Hippocampal formation (tissue), 2 donors: ENCODE results near the gene APC.
A peak's percentile ranks its signal among the peaks of the same experiment; 100 is the strongest.
"Not testable (repeated sequence)": the region's sequence is repeated elsewhere in the genome, so short reads cannot be mapped to it uniquely, and the experiment has no call there.

Experiments used
- DNase-seq, 2 donors: peaks; one replicate each; lab custom pipeline; 2025; lab: John Stamatoyannopoulos, UW

The APC gene

DNA sequence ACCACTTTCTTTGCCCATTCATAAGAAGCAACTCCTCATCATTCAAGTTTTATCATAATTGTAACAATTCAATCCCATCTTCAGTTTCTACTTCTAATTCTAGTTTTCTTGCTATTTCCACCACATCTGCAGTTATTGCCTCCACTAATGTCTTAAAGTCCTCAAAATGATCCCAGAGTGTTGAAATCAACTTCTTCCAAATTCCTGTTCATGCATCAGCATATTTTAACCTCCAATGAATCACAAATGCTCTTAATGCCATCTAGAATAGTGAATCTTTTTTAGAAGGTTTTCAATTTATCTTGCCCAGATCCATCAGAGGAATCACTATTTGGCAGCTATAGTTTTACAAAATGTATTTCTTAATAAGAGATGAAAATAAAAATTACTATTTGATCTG lies 120.2 kb downstream of the APC start:
- no peak for DNase-seq

DNA sequence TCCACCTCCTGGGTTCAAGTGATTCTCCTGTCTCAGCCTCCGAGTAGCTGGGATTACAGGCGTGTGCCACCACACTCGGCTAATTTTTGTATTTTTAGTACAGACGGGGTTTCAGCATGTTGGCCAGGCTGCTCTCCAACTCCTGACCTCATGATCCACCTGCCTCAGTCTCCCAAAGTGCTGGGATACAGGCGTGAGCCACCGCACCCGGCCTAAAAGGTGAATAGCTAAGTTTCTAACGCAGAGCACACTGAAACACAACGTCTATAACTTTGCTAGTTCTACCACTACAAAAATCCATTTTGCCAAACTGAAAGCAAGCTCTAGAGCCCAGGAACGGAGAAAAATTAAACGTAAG lies 122.9 kb downstream of the APC start:
- not testable (repeated sequence) for DNase-seq

DNA sequence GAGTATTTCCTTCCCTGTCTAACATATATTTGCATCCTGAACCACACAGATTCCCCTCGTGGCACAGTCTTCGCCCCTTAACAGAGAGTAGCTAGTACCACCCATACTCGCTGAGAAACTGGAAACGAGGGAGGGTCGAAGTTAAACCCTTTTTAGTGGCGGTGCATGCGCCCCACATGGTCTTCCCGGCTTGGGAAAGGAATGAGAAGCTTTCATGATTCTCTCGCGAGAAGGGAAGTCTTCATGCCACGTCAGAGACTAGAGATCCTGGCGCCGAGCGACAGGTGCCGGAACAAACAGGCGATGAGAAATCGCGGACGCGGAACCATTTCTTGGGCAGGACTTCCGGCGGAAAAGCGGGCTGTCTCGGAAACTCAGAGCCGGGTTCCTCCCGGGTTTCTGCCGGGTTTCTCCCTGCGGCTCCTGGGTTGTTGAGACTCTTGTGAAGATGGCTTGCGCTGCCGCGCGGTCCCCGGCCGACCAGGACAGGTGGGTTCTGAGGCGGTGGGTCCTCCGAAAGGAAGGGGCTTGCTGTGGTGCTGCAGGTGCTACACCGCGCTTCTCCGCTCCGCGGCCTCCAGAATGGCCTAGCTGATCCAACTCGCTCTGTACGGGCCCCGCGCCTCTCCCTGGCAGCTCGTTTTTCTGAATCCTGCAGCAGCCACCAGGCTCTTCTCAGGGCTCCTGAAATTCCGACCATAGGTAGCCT lies 123.4 kb downstream of the APC start, which contains the start of gene SRP19:
Gene SRP19, plus strand, starts transcription at position 359 of the 709 bp plus-strand sequence. Its CDS starts 90 bp downstream, at position 449.
- peak; percentile 90 to 98 for DNase-seq

DNA sequence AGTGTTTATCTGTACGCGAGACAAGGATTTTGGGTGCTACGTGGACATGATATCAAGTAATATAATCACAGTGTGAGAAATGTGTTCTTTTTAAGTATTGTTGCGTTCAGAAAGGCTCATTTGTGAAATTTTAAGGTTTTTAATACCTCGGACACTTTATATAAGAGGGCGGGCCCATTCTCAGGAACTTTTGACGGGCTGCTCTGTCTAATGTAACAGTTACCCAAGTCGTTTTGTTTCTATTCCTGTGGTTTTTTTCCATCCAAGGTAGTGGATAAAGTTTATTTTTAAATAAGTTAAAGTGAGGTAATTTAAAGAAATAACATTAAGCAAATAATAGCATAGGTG lies 123.9 kb downstream of the APC start:
- DNase-seq, result no peak

DNA sequence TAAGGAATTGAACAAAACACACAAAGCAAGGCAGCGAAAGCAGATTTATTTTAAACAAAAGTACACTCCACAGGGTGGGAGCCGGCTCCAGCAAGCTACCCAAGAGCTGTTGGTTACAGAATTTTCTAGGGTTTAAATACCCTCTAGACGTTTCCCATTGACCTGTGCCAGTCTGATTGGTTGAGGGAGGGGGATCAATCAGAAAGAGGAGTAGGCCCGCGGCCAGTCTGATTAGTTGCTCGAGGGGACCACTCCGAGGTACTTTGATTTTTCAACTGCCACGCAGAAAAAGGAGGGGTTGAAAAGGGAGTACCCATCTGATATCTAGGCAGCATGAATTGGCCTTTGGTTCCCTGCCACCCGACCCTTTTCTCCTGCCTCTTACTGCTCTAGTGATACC lies 124.4 kb downstream of the APC start:
- no peak for DNase-seq

DNA sequence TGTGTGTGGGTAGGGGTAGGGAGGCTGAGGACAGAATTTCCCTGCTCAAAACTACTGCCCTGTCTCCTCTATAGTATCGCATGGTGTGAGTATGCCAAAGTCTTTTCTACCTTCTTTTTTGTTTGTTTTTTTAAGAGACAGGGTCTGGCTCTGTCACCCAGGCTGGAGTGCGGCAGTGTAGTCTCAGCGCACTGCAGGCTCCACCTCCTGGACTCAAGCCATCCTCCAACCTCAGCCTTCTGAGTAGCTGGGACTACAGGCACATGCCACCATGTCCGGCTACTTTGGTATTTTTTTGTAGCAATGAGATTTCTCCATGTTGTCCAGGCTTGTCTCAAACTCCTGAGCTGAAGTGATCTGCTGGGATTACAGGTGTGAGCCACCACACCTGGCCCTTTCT lies 125.9 kb downstream of the APC start:
- DNase-seq, result peak in 1 of 2 donors; percentile 4

DNA sequence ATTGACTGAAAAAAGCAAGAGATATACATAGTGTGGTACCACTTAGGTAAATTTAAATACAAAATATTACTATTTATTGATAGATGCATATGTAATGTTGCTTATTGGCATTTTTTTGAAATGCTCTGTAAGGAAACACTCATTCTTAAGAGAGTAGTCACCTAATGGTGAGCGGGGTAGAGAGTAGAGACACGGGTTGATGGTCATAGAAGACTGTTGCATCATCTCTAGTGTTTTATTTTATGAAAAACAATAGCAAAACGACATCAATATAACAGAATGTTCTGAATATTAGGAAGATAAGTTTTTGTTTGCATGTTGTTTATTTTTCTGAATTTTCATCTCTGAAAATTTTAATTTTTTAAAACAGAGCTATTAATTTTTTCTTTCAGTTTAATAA lies 127.4 kb downstream of the APC start:
- DNase-seq, result no peak

DNA sequence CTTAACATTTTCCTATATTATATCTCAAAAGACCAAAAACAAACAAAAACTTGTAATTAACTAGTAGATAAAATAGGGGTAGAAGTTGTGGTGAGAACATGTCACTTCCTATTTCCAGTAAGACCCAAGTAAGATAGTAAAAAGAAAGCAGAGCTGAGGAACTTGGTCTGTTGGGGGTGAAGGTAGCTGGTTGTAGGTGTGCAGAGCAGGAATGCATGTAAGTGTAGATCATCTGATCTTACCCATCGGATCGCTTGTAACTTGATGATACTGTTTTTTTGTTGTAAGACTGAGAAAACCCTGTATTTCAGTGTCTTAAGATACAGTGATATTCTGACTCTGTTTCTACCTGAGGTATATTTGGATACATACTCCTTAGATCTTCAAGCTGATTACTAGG lies 129.1 kb downstream of the APC start:
- no peak for DNase-seq

DNA sequence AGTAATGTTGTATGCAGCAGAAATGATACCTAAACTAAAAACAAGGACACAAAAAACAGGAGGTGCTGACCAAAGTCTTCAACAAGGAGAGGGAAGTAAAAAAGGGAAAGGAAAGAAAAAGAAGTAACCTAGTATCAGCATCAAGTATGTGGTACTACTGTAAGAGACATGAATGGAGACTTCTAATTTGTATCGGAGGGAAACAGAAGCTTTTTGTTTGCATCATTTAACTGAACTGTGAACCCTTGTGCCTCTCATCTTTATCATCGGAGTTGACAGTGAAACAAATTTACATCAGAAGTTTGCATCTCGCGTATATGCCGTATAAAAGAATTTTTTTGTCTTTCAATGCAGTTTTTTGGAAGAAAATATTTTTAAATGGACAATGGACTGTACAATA lies 129.7 kb downstream of the APC start:
- DNase-seq, result no peak

DNA sequence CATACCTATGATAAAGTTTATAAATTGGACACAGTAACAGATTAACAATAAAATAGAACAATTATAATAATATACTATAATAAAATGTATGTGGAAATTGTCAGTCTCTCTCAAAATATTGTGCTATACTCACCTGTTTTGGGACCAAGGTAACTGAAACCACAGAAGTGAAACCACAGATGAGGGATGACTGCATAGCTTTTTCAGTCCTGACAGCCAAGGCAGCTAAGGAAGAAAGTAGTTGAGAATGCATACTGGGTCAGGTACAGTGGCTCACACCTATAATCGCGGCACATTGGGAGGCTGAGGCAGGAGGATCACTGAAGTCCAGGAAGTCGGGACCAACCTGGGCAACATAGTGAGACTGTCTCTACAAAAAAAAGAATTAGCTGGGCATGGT lies 132.3 kb downstream of the APC start:
- DNase-seq, result no peak

DNA sequence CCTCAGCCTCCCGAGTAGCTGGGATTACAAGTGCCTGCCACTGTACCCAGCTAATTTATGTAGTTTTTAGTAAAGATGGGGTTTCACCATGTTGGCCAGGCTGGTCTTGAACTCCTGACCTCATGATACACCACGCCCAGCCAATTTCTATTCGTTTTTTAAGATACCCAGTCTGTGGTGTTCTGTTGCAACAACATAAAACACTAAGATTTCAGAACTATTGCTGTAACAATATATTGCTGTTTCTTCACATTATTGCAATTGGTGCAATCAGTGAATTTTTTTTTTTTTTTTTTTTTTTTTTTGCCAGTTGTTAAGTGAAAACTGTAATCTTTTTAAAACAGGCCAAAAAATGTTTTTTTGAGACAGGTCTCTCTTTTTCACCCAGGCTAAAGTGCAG lies 133.3 kb downstream of the APC start:
- no peak for DNase-seq

DNA sequence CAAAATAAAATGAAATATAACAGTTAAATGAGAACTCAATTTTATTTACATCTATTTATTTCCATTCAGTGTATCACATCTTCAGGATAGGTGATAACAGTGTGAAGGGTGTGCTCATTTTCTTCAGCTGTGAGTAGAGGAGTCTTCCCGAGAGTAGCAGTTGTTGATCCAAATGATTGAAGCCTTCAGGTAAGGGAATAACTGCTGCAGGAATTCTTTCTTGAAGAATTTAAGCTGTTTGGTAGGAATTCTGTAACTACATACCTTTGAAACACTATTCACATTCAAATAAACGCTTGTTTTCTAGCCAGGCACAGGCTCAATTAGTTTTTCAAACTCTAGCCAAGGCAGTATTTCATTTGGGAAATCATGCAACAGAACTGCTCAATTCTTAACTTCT lies 138.7 kb downstream of the APC start:
- DNase-seq, result no peak

DNA sequence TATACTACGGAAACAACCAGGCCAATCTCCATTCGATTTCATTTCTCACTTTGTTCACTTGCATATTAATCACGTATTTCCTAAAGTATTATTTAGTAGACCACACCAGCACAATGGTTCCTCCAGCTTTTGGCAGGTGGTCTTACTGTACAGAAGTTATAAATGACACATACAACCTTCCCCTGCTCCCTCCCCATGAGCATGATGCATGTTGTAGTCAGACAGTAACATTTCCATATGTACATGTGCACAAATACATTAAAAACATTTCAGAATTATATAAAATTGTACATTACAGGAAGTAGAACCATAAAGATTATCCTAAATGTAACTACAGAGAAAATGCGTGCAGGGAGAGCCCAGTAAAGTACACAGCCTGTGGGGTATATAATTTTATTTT lies 140.4 kb downstream of the APC start:
- DNase-seq, result no peak

DNA sequence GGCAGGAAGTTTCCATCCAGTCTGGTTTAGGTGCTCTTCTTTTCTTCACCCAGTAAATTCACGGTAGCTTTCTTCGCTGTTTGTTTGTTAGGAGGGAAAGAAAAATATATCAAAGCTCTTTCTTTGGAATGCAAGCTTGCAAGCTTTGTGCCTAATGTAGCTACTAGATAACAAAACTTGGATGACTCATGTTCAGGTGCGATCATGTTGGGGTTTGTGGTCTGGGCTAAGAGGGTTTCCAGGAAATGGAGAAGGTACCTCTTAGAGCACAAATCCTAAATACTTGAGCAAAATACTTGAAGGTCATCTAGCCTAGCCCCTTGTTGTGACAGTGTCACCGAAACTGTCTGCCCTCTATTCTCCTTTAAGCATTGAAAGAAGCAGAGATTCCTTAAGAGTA lies 141.1 kb downstream of the APC start:
- DNase-seq, result no peak

DNA sequence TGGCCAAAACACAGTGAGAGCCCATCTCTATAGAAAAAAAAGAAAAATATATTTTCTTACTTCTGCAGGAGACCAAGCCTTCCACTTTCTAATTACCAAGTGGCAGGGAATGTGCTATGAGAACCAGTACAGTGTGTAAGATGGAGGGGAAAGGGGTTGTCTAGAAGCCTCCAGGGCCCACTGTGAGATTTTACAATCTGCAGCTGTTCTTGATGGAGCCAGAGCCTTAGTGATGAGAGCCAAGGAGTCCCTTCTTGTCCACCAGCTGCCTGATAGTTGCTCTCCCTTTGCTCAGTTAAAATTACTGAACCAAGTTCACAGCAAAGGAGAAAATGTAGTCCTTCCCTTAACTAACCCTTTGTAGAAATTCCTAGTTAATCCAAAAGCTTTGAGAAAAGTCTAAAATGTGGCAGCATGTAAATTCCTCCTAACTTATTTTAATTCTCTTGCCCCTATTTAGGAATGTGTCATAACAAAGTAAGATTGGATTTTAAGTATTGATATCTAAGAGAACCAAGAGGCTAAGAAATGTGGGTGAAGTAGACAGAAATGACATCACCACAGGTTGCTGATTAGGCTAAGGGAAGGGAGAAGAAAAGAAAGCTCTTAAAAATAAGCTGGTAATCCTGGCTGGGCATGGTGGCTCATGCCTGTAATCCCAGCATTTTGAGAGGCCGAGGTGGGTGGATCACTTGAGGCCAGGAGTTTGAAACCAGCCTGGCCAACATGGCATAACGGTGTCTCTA lies 142.7 kb downstream of the APC start:
- no peak for DNase-seq

DNA sequence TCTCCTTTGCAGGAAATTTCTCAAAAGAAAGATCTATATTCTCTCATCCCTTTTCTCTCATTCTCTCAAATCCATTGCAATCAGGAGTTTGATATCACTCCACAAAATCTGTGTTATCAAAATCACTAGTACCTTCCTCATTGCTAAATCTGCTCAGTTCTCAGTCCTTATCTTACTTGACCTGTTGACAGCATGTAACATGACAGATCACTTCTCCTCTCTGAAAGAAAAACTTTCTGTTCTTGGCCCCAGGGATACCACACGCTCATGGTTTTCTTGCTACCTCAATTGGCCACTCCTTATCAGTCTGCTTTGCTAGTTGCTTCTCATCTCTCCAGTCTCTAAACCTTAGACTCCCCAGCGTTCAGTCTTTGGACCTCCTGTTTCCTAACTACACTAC lies 145.5 kb downstream of the APC start:
- DNase-seq, result no peak

DNA sequence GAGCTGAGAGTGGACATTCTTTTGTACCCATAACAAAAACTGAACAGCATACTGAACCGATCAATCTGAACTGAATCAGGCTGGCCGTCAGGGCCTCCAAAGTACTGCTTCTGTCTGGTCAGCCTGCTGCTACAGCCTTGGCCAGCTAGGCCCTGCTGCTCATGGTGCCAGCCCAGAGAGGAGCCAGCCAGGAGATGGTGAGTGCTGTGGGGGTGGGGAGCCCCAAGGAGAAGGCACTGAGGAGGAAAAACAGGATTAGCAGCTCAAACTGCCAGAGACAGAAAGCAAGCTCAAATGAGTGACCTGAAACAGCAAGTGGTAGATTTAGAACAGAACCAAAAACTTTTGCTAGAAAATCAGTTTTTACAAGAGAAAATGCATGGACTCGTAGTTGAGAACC lies 147.3 kb downstream of the APC start:
- DNase-seq, result peak; percentile 21 to 47

DNA sequence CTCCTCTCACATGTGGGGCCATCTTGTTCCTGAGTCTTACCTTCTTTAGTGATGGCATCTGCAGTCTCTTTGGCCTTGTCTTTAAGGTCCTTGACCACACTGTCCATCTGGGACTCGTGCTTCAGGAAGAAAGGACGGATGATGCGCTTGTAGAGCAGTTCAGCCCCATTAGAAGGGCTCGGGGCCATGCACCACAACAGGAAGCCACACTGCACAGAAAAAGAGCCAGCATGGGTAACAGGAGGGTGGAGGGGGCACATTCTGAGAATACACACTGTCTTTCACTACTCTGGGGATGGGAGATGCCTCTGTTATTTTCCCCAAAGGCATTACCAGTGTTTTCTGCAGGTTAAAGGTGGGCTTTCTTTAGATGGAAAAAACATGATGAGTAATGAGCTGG lies 149.3 kb downstream of the APC start:
- DNase-seq, result no peak

DNA sequence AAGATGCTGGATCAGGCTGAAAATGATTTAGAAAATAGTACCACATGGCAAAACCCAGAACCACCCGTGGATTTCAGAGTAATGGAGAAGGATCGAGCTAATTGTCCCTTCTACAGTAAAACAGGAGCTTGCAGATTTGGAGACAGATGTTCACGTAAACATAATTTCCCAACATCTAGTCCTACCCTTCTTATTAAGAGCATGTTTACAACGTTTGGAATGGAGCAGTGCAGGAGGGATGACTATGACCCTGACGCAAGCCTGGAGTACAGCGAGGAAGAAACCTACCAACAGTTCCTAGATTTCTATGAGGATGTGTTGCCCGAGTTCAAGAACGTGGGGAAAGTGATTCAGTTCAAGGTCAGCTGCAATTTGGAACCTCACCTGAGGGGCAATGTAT lies 154.4 kb downstream of the APC start:
- DNase-seq, result not testable (repeated sequence)

DNA sequence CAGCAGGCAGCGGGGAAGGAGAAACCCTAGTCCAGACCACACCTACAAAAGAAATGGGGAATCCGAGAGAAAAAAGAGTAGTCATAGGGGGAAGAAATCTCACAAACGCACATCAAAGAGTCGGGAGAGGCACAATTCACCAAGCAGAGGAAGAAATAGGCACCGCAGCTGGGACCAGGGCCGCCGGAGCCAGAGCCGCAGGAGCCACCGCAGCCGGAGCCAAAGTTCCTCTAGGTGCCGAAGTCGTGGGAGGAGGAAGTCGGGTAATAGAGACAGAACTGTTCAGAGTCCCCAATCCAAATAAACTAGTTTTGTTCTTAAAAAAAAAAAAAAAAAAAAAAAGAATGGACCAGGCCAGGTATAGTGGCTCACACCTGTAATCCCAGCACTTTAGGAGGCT lies 155.1 kb downstream of the APC start:
- DNase-seq, result no peak

DNA sequence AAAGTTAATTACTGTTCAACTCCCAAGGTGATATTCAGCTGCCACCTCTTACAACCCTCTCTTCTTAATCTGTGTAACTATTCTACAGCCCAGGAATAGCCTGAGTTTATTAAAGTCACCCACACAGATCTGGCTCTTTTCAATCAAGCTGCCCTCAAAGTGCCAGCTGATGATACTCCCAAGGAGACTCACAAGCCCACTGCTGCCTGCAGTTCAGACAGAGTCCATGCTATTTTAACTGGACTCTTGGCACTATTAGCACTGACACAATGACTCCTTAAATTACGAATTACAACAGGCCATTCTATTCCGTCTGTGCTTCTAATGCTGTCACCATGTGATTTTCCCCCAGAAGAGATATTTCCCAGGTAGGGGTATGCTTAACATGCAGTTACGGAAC lies 158.0 kb downstream of the APC start:
- no peak for DNase-seq
